Midbrain (tissue), 1 donor: ENCODE data around the gene IL1A.
A peak's percentile ranks its signal among the peaks of the same experiment; 100 is the strongest.

Experiments
- DNase-seq: peaks from one replicate; lab custom pipeline; 2025; lab: John Stamatoyannopoulos, UW

The IL1A gene

GRCh38 chr2:112726487-112727190, 57.7 kb downstream of the IL1A start:
- DNase-seq = peak; percentile 88

GRCh38 chr2:112725545-112726457, 58.5 kb downstream of the IL1A start:
- no peak for DNase-seq

- DNase-seq = no peak
Measured at GRCh38 chr2:112724591-112725525, 59.4 kb downstream of the IL1A start.

GRCh38 chr2:112723995-112724394, 60.3 kb downstream of the IL1A start:
- DNase-seq = no peak
